Amygdala (tissue), 56 donors: Measurements from ENCODE around the gene SCD5.

Experiments
- DNase-seq, 56 donors: peaks; one replicate each; lab custom pipeline; 2025; lab: John Stamatoyannopoulos, UW

The SCD5 gene

DNA sequence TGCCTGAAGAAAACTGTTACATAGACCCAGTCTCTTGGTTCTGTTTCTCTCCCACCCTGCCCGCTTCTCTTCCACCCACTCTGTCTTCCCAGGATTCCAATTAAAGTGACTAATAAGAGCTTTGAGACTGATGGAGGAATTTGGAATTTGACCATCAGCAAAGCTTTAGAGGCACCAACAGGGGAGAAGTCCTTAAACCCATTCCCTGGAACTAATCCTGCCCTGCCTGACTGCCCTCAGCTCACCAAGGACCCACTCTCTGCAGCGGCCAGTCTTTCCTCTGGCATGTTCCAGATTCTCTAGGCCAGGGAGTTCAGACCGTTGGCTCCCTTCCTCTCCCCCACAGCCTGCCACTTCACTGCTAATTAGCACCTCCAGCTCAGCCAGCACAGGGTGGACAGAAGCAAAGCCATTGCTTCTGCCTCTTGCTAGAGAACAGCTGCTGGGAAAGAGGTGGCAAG, 23.9 kb downstream of the SCD5 start:
- peak in 48 of 56 donors; percentile 13 to 84 (median 47) for DNase-seq

GRCh38 chr4:82773057-82773456, 25.5 kb downstream of the SCD5 start:
- DNase-seq, result peak in 33 of 56 donors; percentile 10 to 79 (median 48)

DNA sequence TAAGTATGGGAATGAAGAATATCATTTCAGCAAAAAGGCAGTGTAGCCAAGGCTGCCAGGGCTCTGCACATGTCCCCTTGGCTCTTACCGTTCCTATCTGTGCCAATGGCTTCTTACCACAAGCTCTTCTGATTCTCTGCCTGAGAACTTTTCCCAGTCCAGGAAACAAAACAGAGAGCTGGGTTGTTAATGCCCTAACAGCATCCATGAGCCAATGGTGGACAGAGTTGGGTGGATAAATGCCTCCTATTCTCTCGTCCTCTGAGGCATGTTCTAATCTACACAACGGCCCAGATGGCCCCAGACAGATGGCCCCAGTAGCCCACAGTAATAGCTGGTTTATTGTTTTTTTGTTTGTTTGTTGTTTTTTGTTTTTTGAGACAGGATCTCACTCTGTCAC, 28.0 kb downstream of the SCD5 start:
- DNase-seq, result peak in 52 of 56 donors; percentile 10 to 93 (median 70)

- no peak for DNase-seq
Measured at GRCh38 chr4:82765134-82765533, 33.5 kb downstream of the SCD5 start.

DNA sequence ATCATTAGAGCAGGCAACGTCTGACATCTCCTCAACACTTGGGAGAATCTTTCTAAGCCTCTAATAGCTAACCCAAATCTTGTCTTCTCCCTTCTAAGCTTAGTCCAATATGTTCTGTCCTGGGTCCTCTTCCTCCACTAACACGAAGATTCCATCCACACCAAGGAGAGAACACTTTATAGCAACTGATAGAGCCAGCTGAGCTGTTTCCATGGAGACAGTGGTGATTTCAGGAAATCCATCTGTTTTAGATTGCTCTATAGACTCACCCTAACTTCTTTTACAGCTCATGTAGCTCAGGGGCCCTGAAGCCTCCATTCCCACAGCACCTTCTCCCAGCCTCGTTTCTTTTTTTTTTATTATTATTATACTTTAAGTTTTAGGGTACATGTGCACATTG, 37.4 kb downstream of the SCD5 start:
- peak in 2 of 56 donors; percentile 8 to 44 for DNase-seq

DNA sequence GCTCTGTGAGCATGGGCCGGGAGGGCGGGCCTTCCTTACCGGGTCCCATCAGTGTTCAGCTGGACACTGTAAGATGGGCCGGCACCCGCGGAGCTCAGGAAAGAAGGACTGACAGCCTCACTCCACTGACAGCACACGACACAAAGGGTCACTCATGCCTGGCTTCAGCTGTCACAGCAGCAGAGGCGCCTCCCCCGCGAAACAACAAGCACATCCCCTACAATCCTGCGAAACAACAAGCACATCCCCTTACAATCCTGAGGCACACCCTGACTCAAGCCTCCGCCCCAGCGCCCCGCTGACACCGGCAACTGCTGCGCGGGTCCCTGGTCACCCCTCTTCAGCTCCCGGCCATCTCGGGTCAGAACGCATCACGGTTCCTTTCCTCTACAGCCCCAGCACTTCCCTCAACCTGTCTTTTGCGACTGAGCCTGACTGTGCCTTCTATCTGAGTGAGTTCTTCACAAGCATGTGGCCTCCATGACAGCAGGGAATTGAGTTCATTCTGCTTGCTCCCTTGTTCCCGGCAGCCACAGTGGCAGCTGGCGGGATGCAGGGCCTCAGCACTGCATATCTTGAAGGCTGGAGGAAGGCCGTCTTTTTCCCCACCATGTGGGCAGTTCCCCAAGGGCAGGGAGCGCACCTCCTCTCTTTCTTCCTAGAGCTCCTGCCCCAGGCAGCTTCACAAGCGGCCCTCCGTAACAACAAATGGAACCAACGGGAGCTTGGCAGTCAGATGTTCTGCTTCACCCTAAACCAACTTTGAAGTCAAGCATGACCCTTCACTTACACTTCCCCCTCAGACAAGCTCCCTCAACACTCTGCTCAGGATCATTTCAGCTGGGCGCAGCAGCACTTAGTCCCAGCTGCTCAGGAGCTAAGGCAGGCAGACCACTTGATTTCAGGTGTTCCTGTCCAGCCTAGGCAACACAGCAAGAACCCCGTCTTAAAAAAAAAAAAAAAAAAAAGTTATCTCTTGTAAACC, 39.6 kb downstream of the SCD5 start:
- DNase-seq, result peak in 39 of 56 donors; percentile 5 to 68 (median 44)

GRCh38 chr4:82756061-82756460, 42.5 kb downstream of the SCD5 start:
- no peak for DNase-seq

GRCh38 chr4:82755650-82756049, 42.9 kb downstream of the SCD5 start:
- DNase-seq, result no peak

- no peak for DNase-seq
Measured at GRCh38 chr4:82754513-82755165, 44.0 kb downstream of the SCD5 start.

DNA sequence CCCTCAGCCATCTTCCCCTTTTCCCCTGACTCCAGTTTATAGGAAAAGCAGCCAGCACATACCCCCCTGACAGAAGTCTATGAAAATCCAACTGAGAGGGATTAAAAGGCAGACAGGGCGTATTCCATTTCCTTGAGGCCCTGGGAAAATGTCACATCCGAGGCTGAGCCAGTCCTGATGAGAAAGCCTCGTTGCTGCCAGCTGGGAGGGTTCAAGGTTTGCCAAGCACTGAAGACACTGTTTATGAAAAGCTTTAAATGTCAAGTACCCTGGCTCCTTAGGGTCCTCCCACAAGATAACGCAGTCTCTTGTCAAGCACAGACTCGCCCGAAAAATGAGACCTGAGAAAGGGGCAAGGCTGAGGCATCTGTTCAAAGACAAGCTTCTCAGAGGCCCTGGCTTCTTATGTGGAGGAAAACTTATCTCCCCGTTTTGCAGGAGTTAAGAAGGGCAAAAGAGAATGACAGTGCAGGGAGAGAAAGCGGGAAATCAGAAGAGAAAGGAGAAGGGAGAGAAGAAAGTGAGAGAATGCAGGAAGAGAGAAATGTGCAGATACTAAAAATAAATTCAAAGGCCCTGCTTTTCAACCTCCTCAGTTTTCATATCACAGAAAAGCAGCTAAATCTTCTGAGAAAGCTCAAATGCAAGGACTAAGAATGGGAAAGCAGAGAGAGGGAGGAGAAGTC, 44.7 kb downstream of the SCD5 start:
- peak in 1 of 56 donors; percentile 15 for DNase-seq

DNA sequence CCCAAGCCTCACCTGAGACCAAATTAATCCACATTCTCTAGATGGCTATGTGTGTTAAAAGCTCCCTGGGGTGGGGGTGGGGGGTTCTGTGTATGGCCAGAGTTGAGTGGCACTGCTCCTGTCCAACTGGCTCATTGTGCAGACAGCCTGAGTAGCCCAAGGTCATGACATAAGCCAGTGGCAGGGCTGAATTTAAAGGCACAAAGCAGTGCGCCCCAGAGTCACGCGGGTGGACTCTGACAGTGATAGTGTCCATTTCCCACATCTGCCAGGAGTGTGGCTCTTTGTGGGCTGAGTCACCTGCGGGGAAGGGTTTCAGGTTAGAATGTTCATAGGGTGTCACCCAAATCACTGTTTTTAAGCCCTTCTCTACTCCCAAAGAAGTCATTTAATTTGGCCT, 45.4 kb downstream of the SCD5 start:
- peak in 9 of 56 donors; percentile 3 to 33 (median 22) for DNase-seq

GRCh38 chr4:82748810-82749470, 49.7 kb downstream of the SCD5 start:
- DNase-seq, result no peak

GRCh38 chr4:82747686-82748575, 50.7 kb downstream of the SCD5 start:
- peak in 29 of 56 donors; percentile 5 to 78 (median 30) for DNase-seq

GRCh38 chr4:82746705-82747574, 51.7 kb downstream of the SCD5 start:
- DNase-seq, result no peak

GRCh38 chr4:82745173-82745842, 53.3 kb downstream of the SCD5 start:
- no peak for DNase-seq

DNA sequence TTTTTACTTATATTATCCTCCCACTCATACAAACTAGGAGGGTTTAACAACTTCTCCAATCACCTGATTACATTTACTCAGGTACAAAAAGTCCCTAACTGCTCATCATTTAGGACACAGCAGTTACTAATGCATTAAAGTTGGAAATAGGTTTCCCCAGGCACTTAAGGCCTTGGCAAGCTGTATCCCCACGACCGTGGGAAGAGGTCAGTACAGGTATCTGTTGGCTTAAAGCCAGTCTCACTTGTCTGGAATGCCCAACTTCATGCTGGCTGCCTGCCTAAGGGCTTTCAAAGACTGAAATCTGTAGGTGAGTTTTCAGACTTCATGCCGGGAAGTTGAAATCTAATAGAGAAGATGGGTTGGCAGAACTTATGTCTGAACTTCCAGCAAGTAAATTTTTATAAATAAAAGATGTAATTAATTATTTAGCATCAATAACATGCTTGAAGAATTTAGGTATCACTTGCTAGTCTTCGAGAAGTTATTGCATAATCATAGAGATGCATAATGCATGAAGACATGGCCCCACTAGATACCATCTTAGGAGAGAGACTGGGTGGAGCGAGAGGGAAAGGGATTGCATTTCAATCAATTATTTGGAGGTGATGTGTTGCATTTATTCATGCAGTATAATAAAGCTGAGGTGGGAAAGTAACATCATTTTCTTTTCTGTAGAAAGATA, 54.2 kb downstream of the SCD5 start:
- DNase-seq, result no peak

DNA sequence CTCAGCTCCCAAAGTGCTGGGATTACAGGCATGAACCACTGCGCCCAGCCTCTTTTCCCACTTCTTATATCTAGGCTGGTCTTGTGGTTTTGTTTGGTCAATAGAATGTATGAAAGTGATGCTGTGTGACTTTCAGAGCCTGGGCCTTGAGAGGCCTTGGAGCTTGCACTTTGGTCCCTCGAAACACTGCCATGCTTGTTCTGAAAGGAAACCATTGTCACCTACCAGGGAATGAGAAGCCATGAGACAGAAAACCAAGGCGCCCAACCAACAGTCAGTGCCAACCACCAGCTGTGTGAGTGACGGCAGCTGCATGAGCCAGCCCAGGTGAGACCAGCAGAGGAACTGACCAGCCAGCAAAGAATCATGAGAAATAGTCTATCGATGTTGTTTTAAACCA, 57.4 kb downstream of the SCD5 start:
- DNase-seq, result peak in 1 of 56 donors; percentile 13
